Aorta (tissue), 5 donors: ENCODE results near the gene CACNG5. TPM values are rescaled to one million over a fixed set of nuclear protein-coding genes. Genes with fewer than 3 reads are reported as not detected.

Experiments
- ATAC-seq: fragments of 200-7000 bp; cut with Tn5 transposase; one replicate; pipeline ENCODE4 v1.9.1; 2022; ENCODE audit warnings: moderate library complexity; ENCODE audit not compliant: low FRiP score
- DNase-seq, 2 donors: peaks; one replicate each; pipeline ENCODE4 v3.0.0-alpha.2; 2020
- H3K27ac ChIP-seq, 2 donors: one replicate each; pipeline ENCODE4 v1.5.1; 2013; ENCODE audit warnings: low read length in 2 of 2, mild to moderate bottlenecking in 2 of 2, moderate library complexity in 2 of 2, control low read depth in 1 of 2, inconsistent platforms in 1 of 2, low read depth in 1 of 2
- H3K27me3 ChIP-seq, 2 donors: one replicate each; pipeline ENCODE4 v1.6.1; 2013; ENCODE audit warnings: control low read depth in 1 of 2, low read length in 1 of 2, mild to moderate bottlenecking in 1 of 2, moderate library complexity in 1 of 2; ENCODE audit not compliant: insufficient read depth in 2 of 2, control insufficient read depth in 1 of 2
- H3K36me3 ChIP-seq, 2 donors: one replicate each; pipeline ENCODE4 v1.6.1; 2013; ENCODE audit warnings: control low read depth in 1 of 2, low read length in 1 of 2, mild to moderate bottlenecking in 1 of 2; ENCODE audit not compliant: insufficient read depth in 2 of 2, control insufficient read depth in 1 of 2
- H3K4me1 ChIP-seq, 2 donors: one replicate each; pipeline ENCODE4 v1.6.1; 2013; ENCODE audit warnings: low read length in 2 of 2, control low read depth in 1 of 2, mild to moderate bottlenecking in 1 of 2, moderate library complexity in 1 of 2; ENCODE audit not compliant: insufficient read depth in 2 of 2, control insufficient read depth in 1 of 2
- H3K4me3 ChIP-seq, 2 donors: one replicate each; pipeline ENCODE4 v1.5.1; 2013; ENCODE audit warnings: low read length in 2 of 2, control low read depth in 1 of 2, mild to moderate bottlenecking in 1 of 2
- H3K9me3 ChIP-seq: one replicate; pipeline ENCODE4 v1.6.1; 2013; ENCODE audit warnings: mild to moderate bottlenecking, low read length; ENCODE audit not compliant: control insufficient read depth
- WGBS, 2 donors: extraction: QIAGEN DNeasy Blood & Tissue Kit; methylation state at CpG; one replicate each; pipeline ENCODE4 v1.1.7; 2013; 5-methylcytosine and 5-hydroxymethylcytosine counted together
- intact Hi-C, 2 donors: fragments of 100-400 bp; cut with DNase I; formaldehyde crosslinking; loops; one replicate each; pipeline versions ENCODE4 v1.14.2 to v1.15.0; 2022
- polyA plus RNA-seq, 2 donors: library from polyadenylated mRNA; stranded (reverse); fragments of 200-250 nt; gene quantifications; one replicate each; pipeline ENCODE4 v1.2.3, GENCODE V29; 2013
- total RNA-seq, 2 donors: library from RNA; stranded (reverse); fragmentation: NEBNext Ultra II Directional; extraction: Animal tissue kit (Norgen Biotek cat#: 25700); gene quantifications; one replicate each; pipeline ENCODE4 v1.2.1, GENCODE V29; 2021
- donor health status: healthy with polysubstance abuse.
- donor health status: Bipolar disorder and iron deficiency.
- donor health status: DM: no; HTN: no; CAD: no.
- donor health status: DM: no; HTN: no; CAD: no.
- donor health status: DM: yes; HTN: yes; CAD: no.

Gene CACNG5
- total and polyA plus RNA-seq, 4 donors: not detected

DNA sequence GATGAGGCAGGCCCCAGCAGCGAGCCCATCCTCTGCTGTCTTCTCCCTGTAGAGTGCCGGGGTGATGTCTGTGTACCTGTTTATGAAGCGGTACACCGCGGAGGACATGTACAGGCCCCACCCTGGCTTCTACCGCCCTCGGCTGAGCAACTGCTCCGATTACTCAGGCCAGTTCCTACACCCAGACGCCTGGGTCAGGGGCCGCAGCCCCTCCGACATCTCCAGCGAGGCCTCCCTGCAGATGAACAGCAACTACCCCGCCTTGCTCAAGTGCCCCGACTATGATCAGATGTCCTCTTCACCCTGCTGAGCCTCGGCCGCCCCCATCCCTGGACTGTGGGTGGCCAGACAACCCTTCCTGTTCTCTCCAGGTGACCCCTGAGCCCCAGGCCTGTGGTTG lies 50.0 kb downstream of the CACNG5 start:
- Histone ChIP-seq H3K27me3 (no peaks in the 10 kb centered on the region), H3K9me3 (no peaks in the 10 kb centered on the region), H3K4me1 (no peaks in the 10 kb centered on the region), H3K27ac (no peak overlapping the region), H3K36me3 (no peaks in the 10 kb centered on the region), H3K4me3 (no peak overlapping the region)
- DNase-seq: no peak
- no peak for ATAC-seq
- intact Hi-C loops: no loop called here
- WGBS, 2 donors: 96 to 97% methylated on average over 16 of the region's 16 CpGs

GRCh38 chr17:66885417-66885816 lies 50.5 kb downstream of the CACNG5 start:
- Histone ChIP-seq H3K4me1 (no peaks in the 10 kb centered on the region), H3K4me3 (no peak overlapping the region), H3K9me3 (no peaks in the 10 kb centered on the region), H3K27ac (no peak overlapping the region), H3K27me3 (no peaks in the 10 kb centered on the region), H3K36me3 (no peaks in the 10 kb centered on the region)
- ATAC-seq: no peak
- WGBS, 2 donors: 50 to 56% methylated on average over 4 of the region's 4 CpGs
- intact Hi-C loops: no loop called here
- DNase-seq: no peak

- H3K27ac ChIP-seq: no peak overlapping the region
- DNase-seq: no peak
- H3K4me1 ChIP-seq: no peaks in the 10 kb centered on the region
- H3K36me3 ChIP-seq: no peaks in the 10 kb centered on the region
- no peaks in the 10 kb centered on the region for H3K27me3 ChIP-seq
- ATAC-seq: no peak
- WGBS, 2 donors: 64 to 68% methylated on average over 7 of the region's 7 CpGs
- intact Hi-C loops: no loop called here
- H3K4me3 ChIP-seq: no peak overlapping the region
- no peaks in the 10 kb centered on the region for H3K9me3 ChIP-seq
Observed at GRCh38 chr17:66889480-66890230, 54.7 kb downstream of the CACNG5 start.

- DNase-seq (no peak), ATAC-seq (no peak)
- Histone ChIP-seq H3K4me1 (no peaks in the 10 kb centered on the region), H3K36me3 (no peaks in the 10 kb centered on the region), H3K4me3 (no peak overlapping the region), H3K9me3 (no peaks in the 10 kb centered on the region), H3K27me3 (no peaks in the 10 kb centered on the region), H3K27ac (no peak overlapping the region)
- WGBS, 2 donors: 18% methylated on average over 5 of the region's 5 CpGs
- intact Hi-C loops: no loop called here
Observed at GRCh38 chr17:66892246-66892645, 57.3 kb downstream of the CACNG5 start.

DNA sequence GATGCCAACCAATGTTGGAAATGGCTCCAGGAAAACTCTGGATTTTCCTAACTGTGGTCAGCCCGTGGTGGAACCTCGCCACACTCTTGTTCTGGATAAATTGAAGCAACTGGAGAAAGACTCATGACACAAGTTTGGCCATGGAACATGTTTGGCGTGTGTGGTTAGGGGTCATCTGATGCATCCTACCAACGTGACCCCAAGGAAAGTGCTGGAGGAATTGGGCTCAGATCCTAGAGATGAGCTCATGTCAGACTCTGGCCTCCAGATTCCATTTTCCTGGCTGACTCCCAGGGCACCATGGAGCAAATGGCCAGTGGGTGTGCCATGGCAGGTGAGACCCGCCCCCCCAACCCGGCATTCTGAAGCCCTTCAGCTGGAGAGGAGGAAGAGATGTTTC lies 58.5 kb downstream of the CACNG5 start:
- no peak for DNase-seq
- intact Hi-C loops: no loop called here
- 83 to 87% methylated on average over 6 of the region's 6 CpGs for WGBS, 2 donors
- no peaks in the 10 kb centered on the region for H3K4me1 ChIP-seq
- H3K27ac ChIP-seq: no peak overlapping the region
- H3K4me3 ChIP-seq: no peak overlapping the region
- no peak for ATAC-seq
- no peaks in the 10 kb centered on the region for H3K9me3 ChIP-seq
- no peaks in the 10 kb centered on the region for H3K27me3 ChIP-seq
- no peaks in the 10 kb centered on the region for H3K36me3 ChIP-seq

GRCh38 chr17:66893863-66894262 lies 58.9 kb downstream of the CACNG5 start:
- 88 to 89% methylated on average over 5 of the region's 5 CpGs for WGBS, 2 donors
- Histone ChIP-seq H3K9me3 (no peaks in the 10 kb centered on the region), H3K4me3 (no peak overlapping the region), H3K27ac (no peak overlapping the region), H3K36me3 (no peaks in the 10 kb centered on the region), H3K27me3 (no peaks in the 10 kb centered on the region), H3K4me1 (no peaks in the 10 kb centered on the region)
- ATAC-seq (no peak), DNase-seq (no peak)
- intact Hi-C loops: no loop called here

GRCh38 chr17:66897141-66897540 lies 62.2 kb downstream of the CACNG5 start:
- 55 to 59% methylated on average over 9 of the region's 9 CpGs for WGBS, 2 donors
- H3K9me3 ChIP-seq: no peaks in the 10 kb centered on the region
- H3K36me3 ChIP-seq: no peaks in the 10 kb centered on the region
- intact Hi-C loops: no loop called here
- ATAC-seq: no peak
- H3K27ac ChIP-seq: no peak overlapping the region
- no peaks in the 10 kb centered on the region for H3K4me1 ChIP-seq
- H3K4me3 ChIP-seq: no peak overlapping the region
- no peaks in the 10 kb centered on the region for H3K27me3 ChIP-seq
- no peak for DNase-seq

DNA sequence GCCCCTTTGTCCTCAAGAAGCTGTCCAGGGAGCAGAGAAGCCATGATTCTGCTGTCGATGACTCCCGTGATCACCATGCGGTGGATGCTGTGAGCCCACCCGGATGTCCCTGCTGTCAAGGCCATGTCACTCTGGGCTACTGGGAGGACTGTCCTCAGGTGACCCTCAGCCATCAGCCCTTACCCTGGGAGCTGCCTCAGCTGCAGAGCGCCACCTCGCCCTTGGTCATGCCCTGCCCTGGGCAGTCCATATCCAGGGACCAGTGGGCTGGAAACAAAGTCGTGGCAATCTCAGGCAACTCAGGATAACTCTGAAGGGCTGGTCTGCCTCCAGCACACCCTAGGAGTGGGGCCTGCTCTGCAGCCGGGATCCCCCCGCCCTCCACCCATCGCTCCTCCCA lies 63.6 kb downstream of the CACNG5 start:
- no peaks in the 10 kb centered on the region for H3K9me3 ChIP-seq
- H3K27ac ChIP-seq: no peak overlapping the region
- WGBS, 2 donors: 91 to 93% methylated on average over 10 of the region's 10 CpGs
- DNase-seq (no peak), ATAC-seq (no peak)
- H3K36me3 ChIP-seq: no peaks in the 10 kb centered on the region
- intact Hi-C loops: no loop called here
- no peak overlapping the region for H3K4me3 ChIP-seq
- H3K4me1 ChIP-seq: no peaks in the 10 kb centered on the region
- H3K27me3 ChIP-seq: no peaks in the 10 kb centered on the region

- H3K4me1 ChIP-seq: no peaks in the 10 kb centered on the region
- WGBS, 2 donors: 70 to 71% methylated on average over 9 of the region's 9 CpGs
- no peak overlapping the region for H3K27ac ChIP-seq
- H3K9me3 ChIP-seq: no peaks in the 10 kb centered on the region
- H3K27me3 ChIP-seq: no peaks in the 10 kb centered on the region
- ATAC-seq (no peak), DNase-seq (no peak)
- intact Hi-C loops: no loop called here
- no peaks in the 10 kb centered on the region for H3K36me3 ChIP-seq
- H3K4me3 ChIP-seq: no peak overlapping the region
Observed at GRCh38 chr17:66900126-66901010, 65.5 kb downstream of the CACNG5 start.
